Activated T-cell treated with anti-CD3 and anti-CD28 coated beads, Interleukin-2, amount 50 U/mL, for 72 hours (primary cell): ENCODE data around the gene EFNA5. TPM values are rescaled to one million over a fixed set of nuclear protein-coding genes. Genes with fewer than 3 reads are reported as not detected.

Source experiments
- ATAC-seq, 2 donors: fragments of 150-1000 bp; cut with Tn5 transposase; replicated peaks in 1 of 2; 2 replicates each; pipeline ENCODE4 v1.10.0; 2021; ENCODE audit warnings: moderate library complexity in 2 of 2, mild to moderate bottlenecking in 1 of 2
- DNase-seq, 2 donors: peaks; one replicate each; pipeline ENCODE4 v3.0.0; 2021 to 2022; ENCODE audit warnings: mixed read lengths in 1 of 2
- H3K27ac Mint-ChIP-seq: one replicate; pipeline ENCODE4 v1.8.0; 2022; ENCODE audit warnings: mild to moderate bottlenecking, moderate library complexity, mixed read lengths
- H3K27me3 Mint-ChIP-seq: one replicate; pipeline ENCODE4 v1.8.0; 2022; ENCODE audit warnings: low read depth, mixed read lengths
- H3K36me3 Mint-ChIP-seq, 2 donors: one replicate each; pipeline ENCODE4 v1.8.0; 2022; ENCODE audit warnings: mixed read lengths in 2 of 2, mild to moderate bottlenecking in 1 of 2; ENCODE audit not compliant: insufficient read depth in 2 of 2
- H3K4me1 Mint-ChIP-seq: one replicate; pipeline ENCODE4 v1.8.0; 2022; ENCODE audit warnings: low read depth, mixed read lengths
- H3K4me3 Mint-ChIP-seq, 2 donors: one replicate each; pipeline ENCODE4 v1.8.0; 2022; ENCODE audit warnings: mild to moderate bottlenecking in 2 of 2, mixed read lengths in 2 of 2, moderate library complexity in 2 of 2
- H3K9me3 Mint-ChIP-seq, 2 donors: one replicate each; pipeline ENCODE4 v1.8.0; 2022; ENCODE audit warnings: mixed read lengths in 2 of 2
- total RNA-seq, 2 donors: library from RNA; stranded (reverse); gene quantifications; one replicate each; pipeline ENCODE4 v1.2.3, GENCODE V29; 2022

Gene EFNA5
- total RNA-seq, 2 donors from 2014 or later: 0.35 TPM; not detected in 1

- Mint-ChIP-seq H3K27me3 (peaks cover 10% of the 10 kb centered on the region), H3K4me3 (no peak overlapping the region), H3K27ac (no peak overlapping the region), H3K4me1 (no peaks in the 10 kb centered on the region), H3K36me3 (no peaks in the 10 kb centered on the region), H3K9me3 (no peaks in the 10 kb centered on the region)
- DNase-seq: no peak
- no peak for ATAC-seq
These were observed 155.1 kb downstream of the EFNA5 start for GRCh38 chr5:107515521-107516080.

- Mint-ChIP-seq H3K4me3 (no peak overlapping the region), H3K9me3 (no peaks in the 10 kb centered on the region), H3K27me3 (peaks cover 10% of the 10 kb centered on the region), H3K4me1 (no peaks in the 10 kb centered on the region), H3K27ac (no peak overlapping the region), H3K36me3 (no peaks in the 10 kb centered on the region)
- ATAC-seq (no peak), DNase-seq (no peak)
These were observed 156.4 kb downstream of the EFNA5 start for GRCh38 chr5:107514305-107514704.

- Mint-ChIP-seq H3K4me1 (no peaks in the 10 kb centered on the region), H3K9me3 (no peaks in the 10 kb centered on the region), H3K27me3 (peaks cover 10% of the 10 kb centered on the region), H3K4me3 (no peak overlapping the region), H3K27ac (peak overlapping the region; percentile 32), H3K36me3 (no peaks in the 10 kb centered on the region)
- ATAC-seq (no peak), DNase-seq (no peak)
These were observed 157.2 kb downstream of the EFNA5 start for GRCh38 chr5:107513337-107514085.

GRCh38 chr5:107512029-107512428 lies 158.7 kb downstream of the EFNA5 start:
- no peaks in the 10 kb centered on the region for H3K9me3 Mint-ChIP-seq
- no peak overlapping the region for H3K4me3 Mint-ChIP-seq
- peaks cover 10% of the 10 kb centered on the region for H3K27me3 Mint-ChIP-seq
- no peak for DNase-seq
- no peak overlapping the region for H3K27ac Mint-ChIP-seq
- no peaks in the 10 kb centered on the region for H3K36me3 Mint-ChIP-seq
- ATAC-seq: no peak
- H3K4me1 Mint-ChIP-seq: no peaks in the 10 kb centered on the region

GRCh38 chr5:107510125-107510524 lies 160.6 kb downstream of the EFNA5 start:
- DNase-seq: no peak
- H3K9me3 Mint-ChIP-seq: no peaks in the 10 kb centered on the region
- ATAC-seq: no peak
- no peak overlapping the region for H3K27ac Mint-ChIP-seq
- H3K36me3 Mint-ChIP-seq: no peaks in the 10 kb centered on the region
- H3K4me1 Mint-ChIP-seq: no peaks in the 10 kb centered on the region
- H3K4me3 Mint-ChIP-seq: no peak overlapping the region
- H3K27me3 Mint-ChIP-seq: peaks cover 16% of the 10 kb centered on the region

GRCh38 chr5:107508097-107508496 lies 162.6 kb downstream of the EFNA5 start:
- Mint-ChIP-seq H3K4me3 (no peak overlapping the region), H3K27ac (no peak overlapping the region), H3K36me3 (no peaks in the 10 kb centered on the region), H3K4me1 (no peaks in the 10 kb centered on the region), H3K9me3 (no peaks in the 10 kb centered on the region), H3K27me3 (peaks cover 13% of the 10 kb centered on the region)
- ATAC-seq (no peak), DNase-seq (no peak)

GRCh38 chr5:107505763-107506534 lies 164.8 kb downstream of the EFNA5 start:
- no peaks in the 10 kb centered on the region for H3K9me3 Mint-ChIP-seq
- H3K27ac Mint-ChIP-seq: no peak overlapping the region
- DNase-seq (no peak), ATAC-seq (no peak)
- H3K36me3 Mint-ChIP-seq: no peaks in the 10 kb centered on the region
- H3K4me3 Mint-ChIP-seq: no peak overlapping the region
- H3K4me1 Mint-ChIP-seq: peaks cover 12% of the 10 kb centered on the region
- peaks cover 27% of the 10 kb centered on the region for H3K27me3 Mint-ChIP-seq

- no peak overlapping the region for H3K27ac Mint-ChIP-seq
- H3K36me3 Mint-ChIP-seq: no peaks in the 10 kb centered on the region
- no peaks in the 10 kb centered on the region for H3K9me3 Mint-ChIP-seq
- ATAC-seq (no peak), DNase-seq (no peak)
- H3K27me3 Mint-ChIP-seq: peaks cover 27% of the 10 kb centered on the region
- H3K4me3 Mint-ChIP-seq: no peak overlapping the region
- peaks cover 12% of the 10 kb centered on the region for H3K4me1 Mint-ChIP-seq
These were observed 166.3 kb downstream of the EFNA5 start for GRCh38 chr5:107504424-107504823.

- Mint-ChIP-seq H3K4me1 (peaks cover 12% of the 10 kb centered on the region), H3K36me3 (no peaks in the 10 kb centered on the region), H3K9me3 (no peaks in the 10 kb centered on the region), H3K4me3 (peak overlapping the region in 1 of 2 donors; percentile 52), H3K27ac (no peak overlapping the region), H3K27me3 (peaks cover 27% of the 10 kb centered on the region)
- ATAC-seq (no peak), DNase-seq (no peak)
These were observed 168.1 kb downstream of the EFNA5 start for GRCh38 chr5:107502676-107503060.

GRCh38 chr5:107501965-107502675 lies 168.6 kb downstream of the EFNA5 start:
- H3K27me3 Mint-ChIP-seq: peaks cover 27% of the 10 kb centered on the region
- peaks cover 12% of the 10 kb centered on the region for H3K4me1 Mint-ChIP-seq
- no peaks in the 10 kb centered on the region for H3K9me3 Mint-ChIP-seq
- DNase-seq (no peak), ATAC-seq (peak; percentile 66 to 83)
- peak overlapping the region; percentile 14 to 52 for H3K4me3 Mint-ChIP-seq
- no peak overlapping the region for H3K27ac Mint-ChIP-seq
- H3K36me3 Mint-ChIP-seq: no peaks in the 10 kb centered on the region

GRCh38 chr5:107500840-107501239 lies 169.9 kb downstream of the EFNA5 start:
- DNase-seq: no peak
- Mint-ChIP-seq H3K27ac (no peak overlapping the region), H3K4me1 (peaks cover 12% of the 10 kb centered on the region), H3K4me3 (no peak overlapping the region), H3K27me3 (peaks cover 19% of the 10 kb centered on the region), H3K9me3 (no peaks in the 10 kb centered on the region), H3K36me3 (no peaks in the 10 kb centered on the region)
- ATAC-seq: no peak

- Mint-ChIP-seq H3K9me3 (no peaks in the 10 kb centered on the region), H3K27ac (no peak overlapping the region), H3K27me3 (peaks cover 15% of the 10 kb centered on the region), H3K4me1 (peaks cover 12% of the 10 kb centered on the region), H3K4me3 (no peak overlapping the region), H3K36me3 (no peaks in the 10 kb centered on the region)
- no peak for DNase-seq
- ATAC-seq: no peak
These were observed 170.4 kb downstream of the EFNA5 start for GRCh38 chr5:107500347-107500746.

GRCh38 chr5:107499776-107500175 lies 171.0 kb downstream of the EFNA5 start:
- Mint-ChIP-seq H3K4me3 (no peak overlapping the region), H3K27ac (no peak overlapping the region), H3K9me3 (peaks cover 0 to 2% of the 10 kb centered on the region in 2 donors), H3K4me1 (peaks cover 12% of the 10 kb centered on the region), H3K36me3 (no peaks in the 10 kb centered on the region), H3K27me3 (peaks cover 15% of the 10 kb centered on the region)
- DNase-seq (no peak), ATAC-seq (no peak)
